HUES6 (cell line): Measurements from ENCODE around the gene NOL4L.
"Not testable (repeated sequence)": the region's sequence is repeated elsewhere in the genome, so short reads cannot be mapped to it uniquely, and the experiment has no call there.

Experiments used
- H3K27ac ChIP-seq: 2 replicates; pipeline ENCODE4 v1.7.0; 2013; ENCODE audit warnings: low read depth, mild to moderate bottlenecking, low read length, inconsistent platforms
- H3K27me3 ChIP-seq: 2 replicates; pipeline ENCODE4 v1.6.1; 2013; ENCODE audit warnings: low read length; ENCODE audit not compliant: control insufficient read depth, insufficient read depth
- H3K36me3 ChIP-seq: 2 replicates; pipeline ENCODE4 v1.6.1; 2013; ENCODE audit warnings: low read length; ENCODE audit not compliant: control insufficient read depth, insufficient read depth
- H3K4me1 ChIP-seq: 2 replicates; pipeline ENCODE4 v1.6.1; 2013; ENCODE audit warnings: low read length; ENCODE audit not compliant: control insufficient read depth, insufficient read depth
- H3K4me3 ChIP-seq: 2 replicates; pipeline ENCODE4 v1.5.1; 2013; ENCODE audit warnings: low read depth, low read length
- H3K9ac ChIP-seq: one replicate; pipeline ENCODE4 v1.6.1; 2013; ENCODE audit warnings: mild to moderate bottlenecking, low read length
- H3K9me3 ChIP-seq: 2 replicates; pipeline ENCODE4 v1.6.1; 2013; ENCODE audit warnings: low read depth, low read length; ENCODE audit not compliant: control insufficient read depth, insufficient read depth

The NOL4L gene

GRCh38 chr20:32495949-32496348 lies 89.2 kb downstream of the NOL4L start:
- Histone ChIP-seq H3K4me1 (peaks cover 21% of the 10 kb centered on the region), H3K27me3 (no peaks in the 10 kb centered on the region), H3K9me3 (no peaks in the 10 kb centered on the region), H3K4me3 (no peak overlapping the region), H3K27ac (no peak overlapping the region), H3K36me3 (no peaks in the 10 kb centered on the region), H3K9ac (no peak overlapping the region)

DNA sequence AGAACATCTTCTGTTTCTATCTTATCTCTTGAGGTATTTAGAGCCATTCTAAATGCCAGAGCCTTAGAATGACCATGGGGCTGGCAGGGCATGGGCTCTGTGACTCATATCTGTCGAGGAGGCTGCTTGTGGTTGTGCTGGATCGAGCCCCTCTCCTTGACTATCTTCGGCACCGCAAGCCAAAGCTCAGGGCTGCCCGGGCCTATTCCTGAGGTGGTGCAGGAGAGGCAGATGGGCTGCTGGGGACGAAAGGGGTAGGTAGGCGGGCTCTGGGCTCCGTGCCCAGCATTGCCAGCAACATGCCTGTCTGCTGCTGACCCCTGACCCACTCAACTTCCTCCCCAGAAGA lies 89.9 kb downstream of the NOL4L start:
- H3K4me1 ChIP-seq, result peaks cover 21% of the 10 kb centered on the region
- no peak overlapping the region for H3K27ac ChIP-seq
- peak overlapping the region; percentile 15 for H3K9ac ChIP-seq

DNA sequence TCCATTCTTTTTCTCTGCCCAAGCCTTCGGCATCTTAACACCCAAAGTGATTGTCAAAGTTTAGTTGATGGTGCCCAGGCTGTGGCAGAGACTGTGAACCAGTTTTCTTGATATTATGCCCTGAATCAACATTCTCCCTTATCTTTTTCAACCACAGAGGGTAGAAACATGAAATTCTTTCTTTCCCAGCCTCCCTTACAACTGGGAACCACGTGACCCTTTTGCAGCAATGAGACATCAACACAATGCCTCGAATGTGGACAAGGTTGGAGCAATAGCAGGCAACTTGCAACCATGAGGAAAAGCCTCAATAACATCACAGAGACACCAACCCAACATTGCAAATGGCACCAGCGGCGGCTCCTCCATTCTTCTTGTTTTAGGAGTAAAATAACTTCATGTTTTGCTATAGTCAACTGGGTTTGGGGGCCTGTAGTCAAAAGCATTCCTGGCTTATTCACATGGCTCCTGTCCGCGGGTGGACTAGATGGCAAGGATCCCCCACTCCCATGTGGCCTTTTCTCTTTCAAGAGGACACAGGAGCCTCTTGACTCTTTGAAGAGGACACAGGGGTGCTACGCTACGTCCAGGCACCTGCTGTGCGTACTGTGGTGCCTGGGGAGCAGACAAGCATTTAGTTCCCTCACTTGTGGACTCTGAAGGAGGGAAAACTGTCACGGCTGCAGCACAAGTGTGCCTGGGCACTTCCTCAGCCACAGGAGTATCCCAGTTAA lies 90.5 kb downstream of the NOL4L start:
- H3K9me3 ChIP-seq, result no peaks in the 10 kb centered on the region
- H3K27me3 ChIP-seq, result no peaks in the 10 kb centered on the region
- peaks cover 21% of the 10 kb centered on the region for H3K4me1 ChIP-seq
- no peak overlapping the region for H3K4me3 ChIP-seq
- no peaks in the 10 kb centered on the region for H3K36me3 ChIP-seq
- no peak overlapping the region for H3K9ac ChIP-seq
- no peak overlapping the region for H3K27ac ChIP-seq

More for the DNA sequence above, 89.9 kb downstream of the NOL4L start:
- H3K4me3 ChIP-seq, result no peak overlapping the region
- H3K36me3 ChIP-seq, result no peaks in the 10 kb centered on the region
- no peaks in the 10 kb centered on the region for H3K9me3 ChIP-seq
- H3K27me3 ChIP-seq, result no peaks in the 10 kb centered on the region

DNA sequence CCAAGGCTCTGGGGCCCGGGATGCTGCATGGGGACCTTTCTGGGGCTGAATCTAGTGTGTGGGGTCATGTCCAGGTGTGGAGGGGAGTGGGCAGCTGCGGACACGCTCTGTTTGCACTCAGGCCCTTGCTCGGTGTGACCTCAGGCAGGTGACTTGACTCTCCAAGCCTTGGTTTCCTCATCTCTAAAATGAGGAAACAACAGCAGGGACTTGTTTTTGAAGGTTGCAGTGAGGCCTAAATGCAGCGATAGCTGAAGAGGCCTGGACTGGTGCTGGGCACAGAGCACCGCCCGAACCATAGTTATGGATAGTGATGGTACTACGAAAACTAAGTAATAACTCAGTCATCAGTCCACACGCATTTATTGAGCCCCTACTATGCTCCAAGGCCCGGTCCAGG lies 91.8 kb downstream of the NOL4L start:
- H3K4me1 ChIP-seq, result peaks cover 21% of the 10 kb centered on the region
- H3K27me3 ChIP-seq, result no peaks in the 10 kb centered on the region
- H3K36me3 ChIP-seq, result no peaks in the 10 kb centered on the region

DNA sequence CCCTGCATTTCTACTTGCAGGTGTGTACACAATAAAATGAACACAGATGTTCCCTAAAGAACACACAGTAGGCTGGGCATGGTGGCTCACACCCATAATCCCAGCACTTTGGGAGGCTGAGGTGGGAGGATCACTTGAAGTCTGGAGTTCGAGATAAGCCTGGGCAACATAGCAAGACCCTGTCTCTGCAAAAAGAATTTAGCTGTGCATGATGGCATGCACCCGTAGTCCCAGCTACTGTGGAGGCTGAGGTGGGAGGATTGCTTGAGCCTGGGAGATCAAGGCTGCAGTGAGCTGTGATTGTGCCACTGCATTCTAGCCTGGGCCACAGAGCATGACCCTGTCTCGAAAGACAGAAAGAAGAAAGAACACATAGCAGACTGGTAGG lies 93.4 kb downstream of the NOL4L start:
- H3K9me3 ChIP-seq, H3K9ac ChIP-seq, H3K27ac ChIP-seq, H3K4me1 ChIP-seq, H3K36me3 ChIP-seq, H3K4me3 ChIP-seq, H3K27me3 ChIP-seq: not testable (repeated sequence)

More for the DNA sequence above, 91.8 kb downstream of the NOL4L start:
- 0 out of 2 replicates have a peak, but pooled peaks cover under 1% of the 10 kb centered on the region for H3K9me3 ChIP-seq
- no peak overlapping the region for H3K4me3 ChIP-seq
- H3K9ac ChIP-seq, result no peak overlapping the region
- H3K27ac ChIP-seq, result no peak overlapping the region

DNA sequence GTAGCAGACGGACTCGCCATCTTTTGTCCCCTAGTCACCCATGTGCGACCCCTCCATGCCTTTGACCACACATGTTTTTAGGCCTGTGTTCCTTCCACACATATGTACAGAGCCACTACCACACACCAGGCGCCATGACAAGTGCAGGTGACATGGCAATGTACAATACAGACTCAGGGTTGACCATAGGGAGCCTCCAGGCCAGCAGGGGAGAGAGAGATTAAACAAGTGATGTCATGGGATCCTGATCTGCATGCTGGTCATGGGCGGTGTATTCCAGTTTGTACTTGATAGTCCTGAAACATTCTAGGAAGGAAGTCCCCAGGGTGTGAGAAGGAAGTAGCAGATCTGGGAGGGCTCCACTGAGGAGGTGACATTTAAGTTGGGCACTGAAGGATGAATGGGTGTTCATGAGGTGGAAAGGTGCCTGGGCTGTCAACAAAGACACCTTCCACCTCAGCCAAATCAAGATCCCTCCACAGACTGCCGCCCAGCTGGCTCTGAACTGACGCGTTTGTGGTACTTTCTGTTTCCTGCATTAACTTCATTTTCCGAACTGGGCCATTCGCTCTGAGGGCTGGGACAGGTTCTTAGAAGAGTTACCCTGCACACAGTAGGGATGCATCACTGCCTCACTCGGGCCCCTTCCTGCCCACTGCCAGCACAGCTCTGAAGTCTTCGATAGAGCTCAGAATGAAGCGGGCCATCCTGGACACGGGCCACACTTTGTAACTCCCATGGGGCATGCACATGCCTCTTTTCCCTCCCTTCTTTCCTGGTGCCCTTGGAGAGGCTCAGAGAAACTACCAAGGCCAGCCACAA lies 94.0 kb downstream of the NOL4L start:
- Histone ChIP-seq H3K4me3 (no peak overlapping the region), H3K4me1 (peaks cover 11% of the 10 kb centered on the region; the same call in 1 of the 2 replicates), H3K9me3 (0 out of 2 replicates have a peak, but pooled peaks cover 6% of the 10 kb centered on the region), H3K36me3 (no peaks in the 10 kb centered on the region), H3K27ac (no peak overlapping the region), H3K9ac (no peak overlapping the region), H3K27me3 (no peaks in the 10 kb centered on the region)

GRCh38 chr20:32488066-32488838 lies 96.9 kb downstream of the NOL4L start:
- H3K4me1 ChIP-seq, result peaks cover 11% of the 10 kb centered on the region; the same call in 1 of the 2 replicates
- 0 out of 2 replicates have a peak, but pooled peaks cover 6% of the 10 kb centered on the region for H3K9me3 ChIP-seq
- H3K27ac ChIP-seq, result no peak overlapping the region
- no peak overlapping the region for H3K4me3 ChIP-seq
- H3K27me3 ChIP-seq, result peaks cover 4% of the 10 kb centered on the region; the same call in 1 of the 2 replicates
- no peak overlapping the region for H3K9ac ChIP-seq
- H3K36me3 ChIP-seq, result no peaks in the 10 kb centered on the region

GRCh38 chr20:32487381-32487780 lies 97.8 kb downstream of the NOL4L start:
- Histone ChIP-seq H3K36me3 (no peaks in the 10 kb centered on the region), H3K4me3 (no peak overlapping the region)

DNA sequence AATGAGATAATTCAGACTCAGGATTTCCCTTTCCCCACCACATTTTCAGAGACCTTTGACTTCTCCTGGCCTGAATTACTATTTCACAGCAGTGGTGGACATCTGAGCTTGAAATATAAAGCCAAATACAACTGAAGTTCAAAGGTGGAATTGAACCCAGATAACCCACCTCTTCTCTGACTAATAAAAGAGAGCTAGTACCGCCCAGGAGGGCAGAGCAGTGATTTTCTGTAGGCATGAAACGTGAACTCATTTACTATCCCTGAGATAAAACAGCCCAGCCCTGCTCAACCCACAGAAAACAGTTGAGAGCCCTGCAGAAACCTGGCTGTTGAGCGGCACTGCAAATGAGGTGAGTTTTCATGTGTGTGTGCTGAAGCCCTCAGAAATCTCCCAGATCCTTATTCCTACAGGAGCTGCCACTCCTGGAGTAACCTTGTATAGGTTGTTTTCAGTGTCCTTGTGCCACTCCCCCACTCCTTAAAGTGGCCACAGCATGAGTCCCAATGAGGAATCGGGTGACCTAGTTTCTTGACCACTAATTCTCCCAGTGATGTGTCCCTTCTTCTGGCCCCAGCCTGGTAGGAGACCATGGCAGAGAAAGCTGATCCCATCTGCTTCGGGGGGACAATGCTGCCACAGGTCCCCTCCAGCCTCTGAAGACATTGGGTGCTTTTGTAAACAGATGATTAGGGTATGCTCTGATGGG lies 99.2 kb downstream of the NOL4L start:
- Histone ChIP-seq H3K27ac (no peak overlapping the region), H3K4me3 (no peak overlapping the region), H3K27me3 (peaks cover 4% of the 10 kb centered on the region; the same call in 1 of the 2 replicates), H3K9ac (no peak overlapping the region), H3K36me3 (no peaks in the 10 kb centered on the region), H3K9me3 (0 out of 2 replicates have a peak, but pooled peaks cover 6% of the 10 kb centered on the region), H3K4me1 (peaks cover 18% of the 10 kb centered on the region)

More at GRCh38 chr20:32487381-32487780, 97.8 kb downstream of the NOL4L start:
- Histone ChIP-seq H3K27me3 (peaks cover 4% of the 10 kb centered on the region; the same call in 1 of the 2 replicates), H3K9me3 (0 out of 2 replicates have a peak, but pooled peaks cover 6% of the 10 kb centered on the region), H3K9ac (no peak overlapping the region), H3K27ac (no peak overlapping the region), H3K4me1 (peaks cover 11% of the 10 kb centered on the region; the same call in 1 of the 2 replicates)
